ENCODE data around the gene SVEP1.
"Not testable (repeated sequence)": the region's sequence is repeated elsewhere in the genome, so short reads cannot be mapped to it uniquely, and the experiment has no call there.

The SVEP1 gene

GRCh38 chr9:110383491-110383890, 196.1 kb downstream of the SVEP1 start:
- H3K27ac ChIP-seq, result no peak overlapping the region
- TF ChIP-seq CTCF (IDR thresholded peaks at IDR 0.05) (no peak), ZFX (IDR thresholded peaks at IDR 0.05; ENCODE audit: borderline replicate concordance) (no peak)

GRCh38 chr9:110382731-110383130, 196.8 kb downstream of the SVEP1 start:
- H3K27ac ChIP-seq, result no peak overlapping the region
- no peak for TF ChIP-seq ZFX (IDR thresholded peaks at IDR 0.05; ENCODE audit: borderline replicate concordance)
- no peak for TF ChIP-seq CTCF (IDR thresholded peaks at IDR 0.05)

- TF ChIP-seq ZFX (IDR thresholded peaks at IDR 0.05; ENCODE audit: borderline replicate concordance) (no peak), CTCF (IDR thresholded peaks at IDR 0.05) (no peak)
Observed at GRCh38 chr9:110371411-110372007, 208.0 kb downstream of the SVEP1 start.

GRCh38 chr9:110370315-110370714, 209.2 kb downstream of the SVEP1 start:
- TF ChIP-seq CTCF (IDR thresholded peaks at IDR 0.05), result no peak
- no peak for TF ChIP-seq ZFX (IDR thresholded peaks at IDR 0.05; ENCODE audit: borderline replicate concordance)
- H3K27ac ChIP-seq, result no peak overlapping the region

More at GRCh38 chr9:110371411-110372007, 208.0 kb downstream of the SVEP1 start:
- no peak overlapping the region for H3K27ac ChIP-seq

- TF ChIP-seq CTCF (IDR thresholded peaks at IDR 0.05), result no peak
- TF ChIP-seq ZFX (IDR thresholded peaks at IDR 0.05; ENCODE audit: borderline replicate concordance), result no peak
- H3K27ac ChIP-seq, result no peak overlapping the region
Observed at GRCh38 chr9:110364451-110364850, 215.1 kb downstream of the SVEP1 start.

GRCh38 chr9:110358992-110359391, 220.5 kb downstream of the SVEP1 start:
- H3K27ac ChIP-seq, result not testable (repeated sequence)

GRCh38 chr9:110357505-110357904, 222.0 kb downstream of the SVEP1 start:
- no peak overlapping the region for H3K27ac ChIP-seq
- no peak for TF ChIP-seq CTCF (IDR thresholded peaks at IDR 0.05)
- TF ChIP-seq ZFX (IDR thresholded peaks at IDR 0.05; ENCODE audit: borderline replicate concordance), result no peak

Data from 22Rv1 (cell line).